Right forelimb (tissue), 1 donor: ENCODE data around the gene MRPL48.

Experiments used
- DNase-seq: peaks from one replicate; pipeline ENCODE4 v3.0.0-alpha.2; 2018

Gene MRPL48

DNA sequence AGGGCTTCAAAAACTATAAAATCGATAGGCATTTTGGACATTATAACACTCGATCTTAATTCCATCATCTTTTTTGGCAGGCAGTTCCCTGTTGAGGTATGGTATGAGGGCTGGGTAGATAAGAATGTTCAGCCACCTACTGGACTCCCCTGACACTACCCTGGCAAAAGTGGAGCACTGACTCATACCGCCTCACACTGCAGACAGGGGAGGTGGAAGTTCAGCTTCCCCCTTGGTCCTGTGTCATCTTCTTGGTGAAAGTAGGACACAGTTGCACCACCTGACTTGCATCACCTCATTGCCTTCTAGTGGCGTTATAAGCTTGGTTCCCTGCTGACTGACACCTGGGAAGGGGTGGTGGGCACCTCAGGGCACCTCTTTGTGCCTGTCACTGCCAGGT, 119.5 kb downstream of the MRPL48 start:
- no peak for DNase-seq

- DNase-seq, result no peak
Observed at GRCh38 chr11:73912026-73912425, 124.4 kb downstream of the MRPL48 start.

DNA sequence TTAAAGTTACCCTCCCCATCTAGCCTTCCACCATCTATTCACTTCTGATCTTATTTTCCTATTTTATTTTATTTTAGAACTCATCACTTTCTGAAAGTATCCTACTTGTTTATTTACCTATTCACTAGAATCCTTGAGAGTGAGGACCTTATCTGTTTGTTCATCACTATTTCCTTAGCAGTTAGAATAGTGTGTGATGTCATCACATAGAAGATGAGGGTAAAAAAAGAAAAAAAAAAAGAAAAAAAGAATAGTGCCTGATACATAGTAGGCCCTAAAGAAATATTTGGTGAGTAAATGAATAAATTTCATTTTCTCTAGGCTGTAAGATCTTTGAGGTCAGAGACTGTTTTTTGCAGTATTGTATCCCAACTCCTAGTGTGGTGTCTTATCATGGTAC, 125.8 kb downstream of the MRPL48 start:
- no peak for DNase-seq

GRCh38 chr11:73914284-73914683, 126.6 kb downstream of the MRPL48 start:
- no peak for DNase-seq
